IMR-90 (cell line): Measurements from ENCODE around the gene ROBO4.

ENCODE experiments used
- CTCF ChIP-seq: conservative IDR thresholded peaks from 2 replicates; pipeline ENCODE4 v1.5.1; 2012; ENCODE audit warnings: mild to moderate bottlenecking, low read depth, low read length, improper control_type of control experiment
- MXI1 ChIP-seq: IDR thresholded peaks from 2 replicates; pipeline ENCODE4 v1.6.1; 2012; ENCODE audit warnings: low read depth, mild to moderate bottlenecking, low read length, moderate library complexity, borderline replicate concordance
- RAD21 ChIP-seq: IDR thresholded peaks from 2 replicates; pipeline ENCODE4 v1.6.1; 2012; ENCODE audit warnings: low read length, improper control_type of control experiment
- RFX5 ChIP-seq: IDR thresholded peaks from 2 replicates; pipeline ENCODE4 v1.8.0; 2012; ENCODE audit warnings: low read depth, mild to moderate bottlenecking, low read length, moderate library complexity
- USF2 ChIP-seq: fragments of 150-350 bp; IDR thresholded peaks from 2 replicates; pipeline ENCODE4 v1.6.1; 2017; ENCODE audit warnings: mild to moderate bottlenecking, antibody characterized with exemption, low read length, low read depth
- TF ChIP-seq, protein P1 (sequence below): fragments of 150-350 bp; IDR thresholded peaks from 2 replicates; pipeline ENCODE4 v1.6.1; 2016; ENCODE audit warnings: low read depth, mild to moderate bottlenecking, low read length, moderate library complexity, borderline replicate concordance

DNA sequence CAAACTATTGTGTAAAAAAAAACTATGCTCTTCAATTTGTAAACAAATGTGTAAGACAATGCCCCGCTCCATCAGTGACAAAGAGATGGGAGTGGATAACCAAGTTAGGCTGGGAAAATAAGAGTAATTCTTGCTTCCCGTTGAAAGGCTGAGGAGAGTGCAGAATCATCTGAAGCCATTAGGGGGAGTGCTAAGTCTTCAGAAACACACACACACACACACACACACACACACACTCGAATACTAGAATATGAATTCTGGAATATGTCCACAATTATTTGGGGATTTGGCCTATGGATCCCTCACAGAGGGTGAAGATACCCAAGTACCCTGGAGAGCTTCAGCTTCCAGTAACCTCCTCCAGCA is 60.2 kb downstream of the ROBO4 start:
- no peak for TF ChIP-seq USF2
- peak; percentile 80 for TF ChIP-seq CTCF
- TF ChIP-seq RFX5: no peak
- TF ChIP-seq, protein P1, sequence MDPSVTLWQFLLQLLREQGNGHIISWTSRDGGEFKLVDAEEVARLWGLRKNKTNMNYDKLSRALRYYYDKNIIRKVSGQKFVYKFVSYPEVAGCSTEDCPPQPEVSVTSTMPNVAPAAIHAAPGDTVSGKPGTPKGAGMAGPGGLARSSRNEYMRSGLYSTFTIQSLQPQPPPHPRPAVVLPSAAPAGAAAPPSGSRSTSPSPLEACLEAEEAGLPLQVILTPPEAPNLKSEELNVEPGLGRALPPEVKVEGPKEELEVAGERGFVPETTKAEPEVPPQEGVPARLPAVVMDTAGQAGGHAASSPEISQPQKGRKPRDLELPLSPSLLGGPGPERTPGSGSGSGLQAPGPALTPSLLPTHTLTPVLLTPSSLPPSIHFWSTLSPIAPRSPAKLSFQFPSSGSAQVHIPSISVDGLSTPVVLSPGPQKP: no peak
- TF ChIP-seq MXI1: no peak
- TF ChIP-seq RAD21: peak; percentile 69
